ENCODE measurements around the gene MEI4.
"Not testable (repeated sequence)": the region's sequence is repeated elsewhere in the genome, so short reads cannot be mapped to it uniquely, and the experiment has no call there.

Gene MEI4

GRCh38 chr6:77814119-77814518 is 161.3 kb downstream of the MEI4 start:
- no peak for DNase-seq (ENCODE audit: low read depth in 2 of 2)

GRCh38 chr6:77815531-77815930 is 162.7 kb downstream of the MEI4 start:
- no peak for DNase-seq (ENCODE audit: low read depth in 2 of 2)

GRCh38 chr6:77816766-77817270 is 164.0 kb downstream of the MEI4 start:
- no peak for DNase-seq (ENCODE audit: low read depth in 2 of 2)

- no peak for DNase-seq (ENCODE audit: low read depth in 2 of 2)
Measured at GRCh38 chr6:77822265-77822664, 169.4 kb downstream of the MEI4 start.

GRCh38 chr6:77825204-77825603 is 172.4 kb downstream of the MEI4 start:
- DNase-seq (ENCODE audit: low read depth in 2 of 2): no peak

GRCh38 chr6:77829736-77830135 is 176.9 kb downstream of the MEI4 start:
- DNase-seq (ENCODE audit: low read depth in 2 of 2): no peak

GRCh38 chr6:77833749-77834148 is 180.9 kb downstream of the MEI4 start:
- DNase-seq (ENCODE audit: low read depth in 2 of 2): not testable (repeated sequence)

- no peak for DNase-seq (ENCODE audit: low read depth in 2 of 2)
Measured at GRCh38 chr6:77834591-77834996, 181.8 kb downstream of the MEI4 start.

- no peak for DNase-seq (ENCODE audit: low read depth in 2 of 2)
Measured at GRCh38 chr6:77837034-77837784, 184.4 kb downstream of the MEI4 start.

- no peak for DNase-seq (ENCODE audit: low read depth in 2 of 2)
Measured at GRCh38 chr6:77839292-77839691, 186.5 kb downstream of the MEI4 start.

GRCh38 chr6:77844822-77845221 is 192.0 kb downstream of the MEI4 start:
- DNase-seq (ENCODE audit: low read depth in 2 of 2): no peak

- no peak for DNase-seq (ENCODE audit: low read depth in 2 of 2)
Measured at GRCh38 chr6:77853401-77853800, 200.6 kb downstream of the MEI4 start.

GRCh38 chr6:77856391-77856790 is 203.6 kb downstream of the MEI4 start:
- no peak for DNase-seq (ENCODE audit: low read depth in 2 of 2)

- DNase-seq (ENCODE audit: low read depth in 2 of 2): no peak
Measured at GRCh38 chr6:77857421-77857820, 204.6 kb downstream of the MEI4 start.

GRCh38 chr6:77876300-77876699 is 223.5 kb downstream of the MEI4 start:
- DNase-seq (ENCODE audit: low read depth in 2 of 2): no peak

GRCh38 chr6:77879527-77879926 is 226.7 kb downstream of the MEI4 start:
- no peak for DNase-seq (ENCODE audit: low read depth in 2 of 2)

GRCh38 chr6:77880501-77880900 is 227.7 kb downstream of the MEI4 start:
- no peak for DNase-seq (ENCODE audit: low read depth in 2 of 2)

GRCh38 chr6:77883851-77884250 is 231.0 kb downstream of the MEI4 start:
- DNase-seq (ENCODE audit: low read depth in 2 of 2): no peak

- no peak for DNase-seq (ENCODE audit: low read depth in 2 of 2)
Measured at GRCh38 chr6:77893391-77893790, 240.6 kb downstream of the MEI4 start.

GRCh38 chr6:77906070-77906469 is 253.2 kb downstream of the MEI4 start:
- no peak for DNase-seq (ENCODE audit: low read depth in 2 of 2)

GRCh38 chr6:77910826-77911225 is 258.0 kb downstream of the MEI4 start:
- DNase-seq (ENCODE audit: low read depth in 2 of 2): no peak

- no peak for DNase-seq (ENCODE audit: low read depth in 2 of 2)
Measured at GRCh38 chr6:77926198-77926751, 273.4 kb downstream of the MEI4 start.

GRCh38 chr6:77930382-77930781 is 277.5 kb downstream of the MEI4 start:
- no peak for DNase-seq (ENCODE audit: low read depth in 2 of 2)

- no peak for DNase-seq (ENCODE audit: low read depth in 2 of 2)
Measured at GRCh38 chr6:77930952-77931351, 278.1 kb downstream of the MEI4 start.

Measured in stimulated activated CD4-positive, alpha-beta T cell treated with anti-CD3 and anti-CD28 coated beads, Interleukin-1b, Interleukin-23, amount 100 ng/mL, for 4 hours (primary cell).